SK-N-MC (cell line): ENCODE data around the gene BGN.

Source experiments
- DNase-seq: peaks from one replicate; pipeline ENCODE4 v3.0.0-alpha.2; 2011; ENCODE audit warnings: low read depth, low spot score
- H3K27ac ChIP-seq: fragments of 200-600 bp; sonication (generic); 2 replicates; pipeline ENCODE4 v1.5.1; 2016; ENCODE audit warnings: mixed run types
- H3K36me3 ChIP-seq: fragments of 200-600 bp; sonication (generic); 2 replicates; pipeline ENCODE4 v1.6.1; 2017; ENCODE audit warnings: antibody characterized with exemption, low read length, mixed read lengths; ENCODE audit not compliant: insufficient read depth
- H3K4me3 ChIP-seq: fragments of 200-600 bp; sonication (generic); 2 replicates; pipeline ENCODE4 v1.5.1; 2016
- H3K9ac ChIP-seq: fragments of 200-600 bp; sonication (generic); 2 replicates; pipeline ENCODE4 v1.8.0; 2017; ENCODE audit warnings: mixed run types, mixed read lengths; ENCODE audit not compliant: insufficient read length
- H3K9me3 ChIP-seq: fragments of 200-600 bp; sonication (generic); 2 replicates; pipeline ENCODE4 v1.6.1; 2017; ENCODE audit warnings: low read depth, mild to moderate bottlenecking, antibody characterized with exemption, low read length, moderate library complexity, mixed read lengths
- EZH2 ChIP-seq: fragments of 200-600 bp; sonication (generic); IDR thresholded peaks from one replicate; pipeline ENCODE4 v1.6.1; 2017; ENCODE audit warnings: antibody characterized with exemption
- FOXP2 ChIP-seq: optimal IDR thresholded peaks from 2 replicates; pipeline ENCODE3; 2011; ENCODE audit warnings: mild to moderate bottlenecking, moderate library complexity; ENCODE audit not compliant: insufficient read depth; ENCODE audit errors: extremely low read length, control extremely low read depth
- POLR2AphosphoS5 ChIP-seq: IDR thresholded peaks from 2 replicates; pipeline ENCODE4 v1.6.1; 2012; ENCODE audit warnings: mild to moderate bottlenecking, low read depth, low read length, borderline replicate concordance

Gene BGN

DNA sequence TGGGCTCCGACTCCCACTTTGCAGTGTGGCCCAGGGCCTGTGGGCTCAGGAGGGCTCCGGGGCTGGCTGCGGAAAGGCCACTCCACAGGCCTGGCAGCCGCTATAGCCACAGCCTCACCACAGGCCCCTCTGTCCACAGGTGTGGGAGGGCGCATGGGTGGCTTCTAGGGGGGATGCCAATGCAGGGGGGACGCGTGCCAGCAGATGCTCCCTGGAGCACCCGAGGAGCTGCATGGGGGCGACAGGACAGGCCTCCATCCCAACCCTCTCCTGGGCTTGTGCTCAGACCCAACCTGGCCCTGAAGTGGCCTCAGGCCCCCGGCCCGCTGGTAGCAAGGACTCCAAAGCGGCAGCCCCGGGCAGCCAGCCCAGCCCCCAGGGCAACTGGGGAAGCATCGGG lies 8.0 kb downstream of the BGN start:
- Histone ChIP-seq H3K36me3 (no peaks in the 10 kb centered on the region), H3K4me3 (no peak overlapping the region), H3K9ac (no peak overlapping the region), H3K27ac (no peak overlapping the region), H3K9me3 (no peaks in the 10 kb centered on the region)
- no peak for DNase-seq
- TF ChIP-seq POLR2AphosphoS5 (no peak), EZH2 (no peak), FOXP2 (no peak)

DNA sequence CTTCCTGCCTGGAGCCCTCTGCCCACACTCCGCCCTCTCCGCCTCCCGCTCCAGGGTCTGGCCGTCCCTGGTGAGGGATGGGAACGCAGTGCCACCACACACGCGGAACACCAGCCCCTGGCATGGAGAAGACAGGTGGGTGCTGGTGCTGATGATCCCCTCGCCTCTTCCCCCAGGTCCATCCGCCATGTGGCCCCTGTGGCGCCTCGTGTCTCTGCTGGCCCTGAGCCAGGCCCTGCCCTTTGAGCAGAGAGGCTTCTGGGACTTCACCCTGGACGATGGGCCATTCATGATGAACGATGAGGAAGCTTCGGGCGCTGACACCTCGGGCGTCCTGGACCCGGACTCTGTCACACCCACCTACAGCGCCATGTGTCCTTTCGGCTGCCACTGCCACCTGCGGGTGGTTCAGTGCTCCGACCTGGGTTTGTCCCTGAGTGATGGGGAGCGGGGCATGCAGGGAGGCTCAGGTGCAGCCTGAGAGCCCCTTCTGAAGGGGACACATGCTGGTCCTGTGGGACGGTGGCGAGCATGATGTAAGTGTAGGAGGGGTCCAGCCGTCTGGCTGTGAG lies 9.8 kb downstream of the BGN start:
- TF ChIP-seq EZH2 (no peak), POLR2AphosphoS5 (no peak), FOXP2 (no peak)
- Histone ChIP-seq H3K36me3 (no peaks in the 10 kb centered on the region), H3K9me3 (no peaks in the 10 kb centered on the region), H3K27ac (no peak overlapping the region), H3K4me3 (no peak overlapping the region), H3K9ac (no peak overlapping the region)
- no peak for DNase-seq

DNA sequence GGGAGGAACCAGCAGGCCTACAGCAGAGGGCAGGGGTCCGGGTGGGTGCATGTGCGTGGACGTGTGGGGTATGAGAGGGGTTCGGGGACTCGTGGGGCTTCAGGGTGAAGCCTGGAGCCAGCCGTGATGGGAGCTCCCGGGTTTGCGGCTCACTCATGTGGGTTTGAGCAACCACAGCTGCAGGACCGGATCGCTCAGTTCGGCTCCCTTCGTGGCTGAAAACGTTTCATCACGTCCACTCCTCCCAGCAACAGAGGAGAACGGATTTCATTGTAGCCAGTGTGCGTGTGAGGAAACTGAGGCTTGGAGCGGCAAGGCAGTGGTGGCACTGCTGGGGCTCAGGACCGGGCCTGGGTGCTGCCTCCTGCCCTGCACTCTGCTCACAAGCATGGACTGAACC lies 10.6 kb downstream of the BGN start:
- Histone ChIP-seq H3K9me3 (no peaks in the 10 kb centered on the region), H3K36me3 (no peaks in the 10 kb centered on the region)
- TF ChIP-seq POLR2AphosphoS5 (no peak), FOXP2 (no peak), EZH2 (no peak)

DNA sequence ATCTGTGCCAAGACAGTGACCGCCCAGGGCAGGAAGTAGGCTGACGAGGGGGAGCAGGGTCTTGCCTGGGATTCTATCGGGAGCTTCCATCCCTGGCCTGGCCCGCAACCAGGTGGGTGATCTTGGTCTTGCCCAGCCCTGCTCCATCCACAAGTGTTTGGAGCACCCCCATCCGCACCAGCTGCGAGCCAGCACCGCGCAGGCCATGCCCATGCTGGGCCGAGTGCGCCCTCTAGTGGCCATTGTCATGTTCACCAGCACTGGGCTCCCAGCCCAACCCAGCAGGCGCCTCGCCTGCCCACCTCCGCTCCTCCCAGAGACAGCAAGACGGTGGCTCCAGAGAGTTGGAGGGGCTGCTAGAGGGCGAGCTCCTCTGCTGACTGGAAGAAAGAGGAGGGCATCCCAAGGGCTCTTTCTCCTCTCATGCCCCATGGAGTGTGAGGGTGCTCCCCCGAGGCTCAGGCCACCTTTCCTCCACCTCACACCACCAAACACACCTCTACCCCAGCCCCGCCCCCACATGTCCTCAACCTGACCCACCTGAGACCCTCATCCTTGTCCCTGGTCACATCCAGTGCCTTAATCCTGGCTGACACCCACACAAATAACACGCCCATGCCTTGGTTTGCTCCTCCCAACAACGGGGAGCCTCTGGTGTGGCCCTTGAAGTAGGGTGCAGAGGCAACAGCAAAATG lies 12.9 kb downstream of the BGN start:
- H3K27ac ChIP-seq, result no peak overlapping the region
- H3K9me3 ChIP-seq, result no peaks in the 10 kb centered on the region
- H3K36me3 ChIP-seq, result no peaks in the 10 kb centered on the region
- H3K4me3 ChIP-seq, result no peak overlapping the region
- no peak overlapping the region for H3K9ac ChIP-seq
- no peak for TF ChIP-seq EZH2
- no peak for TF ChIP-seq FOXP2
- no peak for TF ChIP-seq POLR2AphosphoS5
- peak; percentile 5 for DNase-seq

More for the DNA sequence above, 10.6 kb downstream of the BGN start:
- Histone ChIP-seq H3K4me3 (no peak overlapping the region), H3K27ac (no peak overlapping the region), H3K9ac (no peak overlapping the region)
- DNase-seq, result no peak

GRCh38 chrX:153509592-153509991 lies 14.8 kb downstream of the BGN start:
- TF ChIP-seq FOXP2 (no peak), EZH2 (no peak), POLR2AphosphoS5 (no peak)
- Histone ChIP-seq H3K4me3 (no peak overlapping the region), H3K27ac (no peak overlapping the region), H3K9ac (no peak overlapping the region), H3K9me3 (no peaks in the 10 kb centered on the region), H3K36me3 (no peaks in the 10 kb centered on the region)
- no peak for DNase-seq

DNA sequence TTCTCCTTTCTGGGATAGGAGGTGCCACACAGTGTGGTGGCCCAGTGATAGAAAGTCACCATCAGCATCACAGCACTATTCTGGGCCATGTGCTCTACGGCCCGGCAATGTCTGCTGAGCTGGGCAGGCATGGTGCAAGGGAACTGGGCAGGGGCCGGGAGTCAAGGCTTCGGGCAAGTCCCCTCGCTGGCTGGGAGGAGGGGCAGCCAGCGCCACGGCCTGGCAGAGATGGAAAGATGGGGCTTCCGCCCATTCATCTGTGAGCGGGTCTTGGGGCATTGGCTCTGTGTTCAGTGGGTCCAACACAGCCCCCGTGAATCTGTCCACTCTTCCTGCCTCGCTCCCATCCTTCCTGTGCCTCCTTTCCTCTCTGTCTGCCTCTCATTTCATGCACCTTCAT lies 15.6 kb downstream of the BGN start:
- no peaks in the 10 kb centered on the region for H3K36me3 ChIP-seq
- H3K9ac ChIP-seq, result no peak overlapping the region
- TF ChIP-seq POLR2AphosphoS5 (no peak), EZH2 (no peak), FOXP2 (no peak)
- H3K27ac ChIP-seq, result no peak overlapping the region
- no peaks in the 10 kb centered on the region for H3K9me3 ChIP-seq
- DNase-seq, result no peak
- no peak overlapping the region for H3K4me3 ChIP-seq

DNA sequence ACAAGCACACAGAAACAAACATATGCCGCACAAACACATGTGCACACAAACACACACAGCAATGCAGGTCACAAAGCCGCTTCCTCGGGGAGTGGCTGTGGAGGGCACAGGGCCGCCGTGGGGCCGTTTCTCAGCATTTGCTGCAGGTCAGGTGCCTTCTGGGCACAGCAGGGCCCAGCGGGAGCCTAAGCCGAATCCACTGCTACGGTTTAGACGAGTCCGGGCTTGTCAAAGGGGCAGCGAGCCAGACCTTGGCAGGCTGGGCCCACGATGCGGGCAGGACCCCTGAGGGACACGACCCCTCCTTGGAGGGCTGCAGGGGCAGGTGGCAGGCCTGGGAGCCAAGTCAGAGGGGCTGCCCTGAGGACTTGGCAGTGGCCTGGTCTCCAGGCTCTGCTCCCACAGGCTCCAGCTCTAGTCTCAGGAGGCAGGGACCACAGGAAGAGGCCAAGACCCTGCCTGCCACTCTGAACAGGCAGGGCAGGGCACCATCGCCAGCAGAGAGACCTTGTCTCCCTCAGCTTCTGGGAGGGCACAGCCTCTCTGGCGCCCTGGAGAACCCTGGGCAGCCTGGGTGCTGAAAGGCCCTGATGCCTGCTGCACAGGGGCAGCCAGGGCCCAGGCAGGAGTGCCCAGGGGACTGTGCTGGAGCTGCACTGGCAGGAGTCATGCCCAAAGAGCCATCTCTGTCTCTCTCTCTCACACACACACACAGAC lies 17.2 kb downstream of the BGN start:
- Histone ChIP-seq H3K27ac (no peak overlapping the region), H3K36me3 (no peaks in the 10 kb centered on the region), H3K4me3 (no peak overlapping the region), H3K9me3 (no peaks in the 10 kb centered on the region), H3K9ac (no peak overlapping the region)
- TF ChIP-seq POLR2AphosphoS5, result no peak
- TF ChIP-seq FOXP2, result no peak
- TF ChIP-seq EZH2, result no peak
- no peak for DNase-seq

- Histone ChIP-seq H3K9me3 (no peaks in the 10 kb centered on the region), H3K9ac (no peak overlapping the region), H3K36me3 (no peaks in the 10 kb centered on the region), H3K4me3 (no peak overlapping the region), H3K27ac (no peak overlapping the region)
- DNase-seq, result no peak
- TF ChIP-seq FOXP2 (no peak), POLR2AphosphoS5 (no peak), EZH2 (no peak)
Measured at GRCh38 chrX:153512501-153512893, 17.7 kb downstream of the BGN start.
